GM19035 (cell line): ENCODE data around the gene ARMCX2.
"Not testable (repeated sequence)": the region's sequence is repeated elsewhere in the genome, so short reads cannot be mapped to it uniquely, and the experiment has no call there.

Experiments
- ATAC-seq: cut with Tn5 transposase; IDR thresholded peaks from one replicate; pipeline ENCODE4 v1.9.1; 2021; ENCODE audit not compliant: unreplicated experiment

Gene ARMCX2

DNA sequence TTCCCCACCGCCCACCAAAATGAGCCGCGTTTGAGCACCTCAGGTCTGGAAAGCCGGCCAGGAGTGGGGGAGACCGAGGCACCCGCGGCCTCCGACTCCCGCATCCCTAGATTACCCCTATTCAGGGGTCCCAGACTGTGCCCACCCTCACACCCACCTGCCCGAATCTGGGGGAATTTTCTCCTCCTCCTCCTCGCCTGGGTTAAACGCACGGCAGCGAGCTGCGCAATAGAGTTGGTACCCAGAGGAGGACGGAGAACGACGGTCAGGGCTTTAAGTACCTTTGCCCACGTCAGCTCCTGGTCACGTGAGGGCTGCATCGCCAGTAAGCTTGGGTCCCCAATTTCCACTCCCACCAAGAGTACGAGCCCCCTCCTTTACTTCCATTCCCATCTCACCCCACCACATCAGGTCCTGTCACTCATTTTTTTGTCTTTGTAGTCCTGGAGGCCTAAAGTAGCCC, at the start of gene ARMCX2:
TSS of gene ARMCX2 (minus strand) at position 250 of the 463 bp plus-strand sequence. CDS start 2,262 bp downstream, outside the sequence.
- peak; percentile 76 for ATAC-seq

DNA sequence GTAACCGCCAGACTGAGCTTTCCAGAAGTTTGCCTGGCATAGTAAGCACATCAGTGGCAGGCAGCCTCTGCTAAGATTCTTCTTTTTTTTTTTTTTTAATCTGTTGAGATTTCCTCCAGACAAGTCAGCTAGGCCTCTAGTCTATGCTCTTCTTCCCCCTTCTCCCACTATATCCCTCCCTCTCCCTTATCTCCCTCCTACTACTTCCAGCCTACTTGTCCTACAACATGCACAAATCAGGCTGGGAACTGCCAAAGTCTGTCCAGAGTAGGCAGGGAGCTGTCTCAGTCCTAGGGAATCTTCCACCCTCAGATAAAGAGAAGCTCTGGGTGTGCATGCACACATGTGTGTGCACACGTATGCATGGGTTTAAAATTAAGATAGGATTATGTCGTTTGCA, 49.7 kb upstream of the ARMCX2 start:
- no peak for ATAC-seq

DNA sequence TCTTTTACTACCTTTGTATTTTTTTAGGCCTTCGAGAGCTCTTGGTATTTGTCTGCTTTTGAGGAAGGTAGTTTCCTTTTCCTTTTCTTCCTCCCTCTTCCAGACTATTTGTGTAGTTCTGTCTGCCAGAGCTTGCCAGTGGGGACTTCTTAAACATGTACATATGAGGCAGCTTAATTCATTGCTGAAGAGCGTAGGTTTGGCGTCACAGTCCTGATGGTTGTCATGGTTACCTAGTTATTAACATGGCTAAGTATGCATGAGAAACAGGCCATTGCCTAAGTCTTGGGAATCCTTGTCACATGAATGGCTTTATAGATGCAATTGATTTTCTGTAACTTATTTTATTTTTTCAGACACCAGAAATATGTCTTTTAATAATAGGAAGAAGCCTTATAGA, 48.5 kb upstream of the ARMCX2 start:
- ATAC-seq, result no peak

DNA sequence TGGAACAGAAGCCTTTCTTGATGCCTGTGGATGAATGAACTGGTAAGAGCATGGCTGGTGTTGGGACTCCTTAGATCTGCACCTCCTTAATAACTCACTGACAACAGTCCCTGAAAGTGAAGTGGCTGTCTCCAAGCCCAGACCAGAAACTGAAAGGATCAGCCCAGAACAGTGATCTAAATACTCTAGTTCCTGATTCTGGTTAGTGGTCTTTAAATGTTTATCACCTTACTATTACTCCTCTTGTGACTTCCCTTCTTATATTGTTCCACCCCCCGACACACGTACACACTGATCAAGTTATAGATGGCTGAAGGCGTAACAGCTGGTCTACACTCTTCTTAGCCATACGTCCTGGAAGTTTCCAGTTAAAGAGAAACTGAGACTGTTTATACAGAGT, 33.8 kb upstream of the ARMCX2 start:
- ATAC-seq, result peak; percentile 70

- ATAC-seq, result no peak
Measured at GRCh38 chrX:101691835-101692234, 32.2 kb upstream of the ARMCX2 start.

DNA sequence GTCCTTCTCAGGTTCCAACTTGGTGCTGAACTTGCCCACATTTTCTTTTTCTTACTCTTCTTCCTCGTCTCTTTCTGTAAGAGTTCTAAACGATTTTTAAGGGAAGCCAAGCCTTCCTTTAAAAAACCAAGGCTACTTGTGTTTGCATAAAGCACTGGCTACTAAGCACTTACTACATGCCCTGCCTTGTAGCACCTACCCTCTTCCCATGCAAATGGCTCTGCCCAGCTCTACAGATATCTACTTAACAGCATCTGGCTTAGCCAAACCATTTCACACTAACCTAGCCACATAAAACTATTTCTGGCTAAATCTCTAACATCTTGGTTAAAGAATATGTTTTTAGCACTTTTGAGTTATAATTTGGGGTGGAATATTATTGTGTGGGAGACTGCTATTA, 26.9 kb upstream of the ARMCX2 start:
- no peak for ATAC-seq

GRCh38 chrX:101685923-101686322, 26.3 kb upstream of the ARMCX2 start:
- no peak for ATAC-seq

- no peak for ATAC-seq
Measured at GRCh38 chrX:101682723-101683122, 23.1 kb upstream of the ARMCX2 start.

DNA sequence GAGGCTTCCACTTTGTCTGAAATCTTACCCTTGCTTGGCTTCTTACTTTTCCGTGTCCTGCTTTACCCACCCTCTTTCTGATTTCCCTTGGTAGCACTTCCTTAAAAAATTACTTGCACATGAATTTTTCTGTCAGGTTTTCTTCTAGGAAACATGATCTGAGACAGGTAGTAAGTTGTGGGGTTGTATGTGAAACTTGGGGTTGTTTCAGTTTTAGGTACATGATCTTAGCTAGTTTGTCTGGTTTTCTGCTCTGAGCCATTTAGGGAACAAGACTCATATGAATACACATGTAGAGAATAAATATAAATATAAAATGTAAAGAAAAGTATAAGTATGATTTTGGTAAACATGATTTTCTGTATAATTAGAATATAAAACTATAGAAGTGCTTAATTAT, 17.4 kb upstream of the ARMCX2 start:
- peak; percentile 68 for ATAC-seq

- peak; percentile 55 for ATAC-seq
Measured at GRCh38 chrX:101676571-101676970, 16.9 kb upstream of the ARMCX2 start.

DNA sequence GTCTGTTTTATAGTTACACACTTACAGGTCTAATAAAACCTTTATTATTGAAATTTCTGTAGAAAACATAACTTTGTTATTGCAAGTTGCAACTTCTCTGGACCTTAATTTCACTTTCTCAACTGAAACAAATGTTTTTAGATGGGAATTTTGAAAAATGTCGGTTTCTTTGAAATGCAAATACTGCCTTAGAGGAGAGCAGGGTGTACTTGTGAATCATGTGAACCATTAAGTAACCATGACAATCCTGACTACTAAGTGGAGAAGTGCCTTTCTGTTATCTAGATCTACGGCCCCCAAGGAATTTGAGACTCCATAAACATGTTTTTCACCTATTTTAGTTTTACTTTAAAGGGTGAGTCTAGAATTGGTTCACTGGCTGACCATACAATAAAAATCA, 8.5 kb upstream of the ARMCX2 start:
- no peak for ATAC-seq

DNA sequence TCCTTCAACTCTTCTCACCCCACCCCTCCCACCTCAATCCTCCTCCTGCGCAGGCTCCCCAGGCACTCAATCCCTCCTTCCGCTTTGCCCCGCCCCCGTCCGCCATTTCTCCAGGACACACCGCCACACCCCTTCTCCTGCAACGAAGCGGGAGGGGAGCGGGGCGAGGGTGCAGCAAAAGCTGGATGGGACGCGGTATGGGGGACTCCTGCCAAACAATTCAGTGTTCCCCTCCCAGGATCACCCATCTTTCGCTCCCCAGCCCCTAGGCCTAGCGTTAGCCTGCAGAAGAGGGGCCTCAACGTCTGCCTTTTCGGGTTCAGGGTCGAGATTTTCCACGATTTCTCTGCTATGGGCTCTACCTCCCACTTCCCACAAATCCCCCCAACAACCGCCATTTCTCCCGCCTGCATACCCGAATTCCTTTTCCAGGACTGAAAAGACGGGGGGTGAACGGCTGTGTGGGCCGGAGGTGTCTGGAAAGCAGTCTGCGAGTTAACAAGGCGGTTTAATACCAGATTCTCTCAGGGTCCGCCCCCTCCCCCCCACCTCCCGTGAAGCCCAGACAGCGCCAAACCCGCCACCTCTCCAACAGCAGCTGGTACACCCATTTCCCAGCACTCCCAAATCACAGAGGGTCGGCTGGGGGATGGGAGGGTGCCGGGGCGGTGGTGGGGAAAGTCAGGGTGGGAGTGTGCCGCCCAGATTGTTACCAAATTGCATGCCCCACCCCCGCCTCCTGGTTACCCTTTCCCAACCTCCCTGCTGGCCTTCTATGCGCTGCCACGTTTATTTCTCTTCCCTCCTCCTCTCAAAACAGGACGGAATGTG, 774 bp downstream of the ARMCX2 start:
- ATAC-seq, result no peak

- no peak for ATAC-seq
Measured at GRCh38 chrX:101657495-101657894, 2.2 kb downstream of the ARMCX2 start.

DNA sequence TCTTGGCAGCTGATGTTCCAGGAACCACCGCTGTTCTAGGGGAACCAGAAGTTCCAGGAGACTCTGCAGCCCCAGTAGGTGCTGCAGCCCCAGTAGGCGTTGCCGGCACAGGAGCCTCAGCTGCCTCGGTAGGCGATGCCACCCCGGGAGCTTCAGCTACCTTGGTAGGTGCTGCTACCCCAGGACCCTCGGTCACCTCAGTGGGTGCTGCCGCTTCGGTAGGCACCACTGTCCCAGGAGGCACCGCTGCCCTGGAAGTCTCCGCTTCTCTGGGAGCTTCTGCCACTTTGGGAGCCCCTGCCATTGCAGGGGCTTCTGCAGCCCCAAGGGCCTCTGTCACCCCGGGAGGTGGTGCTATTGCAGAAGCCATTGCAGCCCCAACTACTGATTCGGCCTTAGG, 2.8 kb downstream of the ARMCX2 start:
- no peak for ATAC-seq

GRCh38 chrX:101655534-101655933, 4.1 kb downstream of the ARMCX2 start:
- ATAC-seq, result no peak

- not testable (repeated sequence) for ATAC-seq
Measured at GRCh38 chrX:101647716-101648115, 11.9 kb downstream of the ARMCX2 start.

GRCh38 chrX:101642093-101642492, 17.6 kb downstream of the ARMCX2 start:
- no peak for ATAC-seq

- no peak for ATAC-seq
Measured at GRCh38 chrX:101639583-101639982, 20.1 kb downstream of the ARMCX2 start.

DNA sequence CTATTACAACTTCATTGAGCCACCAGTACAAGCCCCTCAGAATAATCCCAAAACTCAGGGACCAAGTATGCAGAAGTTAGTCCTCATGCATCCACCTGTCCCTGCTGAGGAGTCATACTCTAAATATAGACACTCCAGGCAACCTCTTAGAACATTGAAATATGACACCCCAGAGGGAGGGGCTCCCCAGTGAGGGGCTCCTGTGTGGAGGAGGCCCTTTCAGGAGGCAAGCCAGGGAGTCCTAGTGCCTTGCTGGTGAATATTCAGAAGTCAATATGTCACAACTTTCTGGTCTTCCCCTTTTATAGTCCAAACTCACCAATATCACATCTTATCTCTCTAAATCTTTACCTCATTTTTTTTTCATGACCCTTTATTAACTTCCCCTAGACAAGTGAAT, 40.3 kb downstream of the ARMCX2 start:
- no peak for ATAC-seq

GRCh38 chrX:101617211-101618191, 42.1 kb downstream of the ARMCX2 start, which contains the start of gene ARMCX6:
Gene ARMCX6, minus strand, starts transcription at chrX:101618000. Its CDS starts 1,380 bp downstream, at chrX:101616620.
- ATAC-seq, result peak; percentile 97

GRCh38 chrX:101605728-101606127, 53.9 kb downstream of the ARMCX2 start:
- no peak for ATAC-seq
